ENCODE measurements around the gene HOXA7. TPM values are rescaled to one million over a fixed set of nuclear protein-coding genes. Genes with fewer than 3 reads are reported as not detected.

Gene HOXA7
- total RNA-seq, 1 donor, result 0.10 TPM

GRCh38 chr7:27154369-27154768 lies 2.1 kb downstream of the HOXA7 start:
- no peak overlapping the region for H3K4me3 ChIP-seq (ENCODE audit: low read length)
- no peaks in the 10 kb centered on the region for H3K9me3 ChIP-seq (ENCODE audit: low read depth, low read length)
- H3K27me3 ChIP-seq (ENCODE audit: insufficient read depth, low read length), result peaks cover 98% of the 10 kb centered on the region
- peaks cover 56% of the 10 kb centered on the region for H3K4me1 ChIP-seq (ENCODE audit: insufficient read depth, low read length)

GRCh38 chr7:27153526-27153925 lies 2.9 kb downstream of the HOXA7 start:
- peaks cover 54% of the 10 kb centered on the region for H3K4me1 ChIP-seq (ENCODE audit: insufficient read depth, low read length)
- H3K9me3 ChIP-seq (ENCODE audit: low read depth, low read length), result no peaks in the 10 kb centered on the region
- H3K4me3 ChIP-seq (ENCODE audit: low read length), result no peak overlapping the region
- H3K27me3 ChIP-seq (ENCODE audit: insufficient read depth, low read length), result peaks cover 98% of the 10 kb centered on the region

- H3K9me3 ChIP-seq (ENCODE audit: low read depth, low read length), result no peaks in the 10 kb centered on the region
These were observed 3.5 kb downstream of the HOXA7 start for GRCh38 chr7:27152816-27153442.

GRCh38 chr7:27151931-27152815 lies 4.3 kb downstream of the HOXA7 start, which contains the start of gene HOXA3:
Gene HOXA3 (minus strand): TSS chr7:27152583. CDS start chr7:27110640, 41,943 bp downstream.
- no peaks in the 10 kb centered on the region for H3K9me3 ChIP-seq (ENCODE audit: low read depth, low read length)
- no peak within 1 kb of the TSS for H3K4me3 ChIP-seq (ENCODE audit: low read length)
- H3K27me3 ChIP-seq (ENCODE audit: insufficient read depth, low read length), result peaks cover 97% of the 10 kb centered on the region
- peaks cover 65% of the 10 kb centered on the region for H3K4me1 ChIP-seq (ENCODE audit: insufficient read depth, low read length)

More at GRCh38 chr7:27152816-27153442, 3.5 kb downstream of the HOXA7 start:
- Histone ChIP-seq H3K27me3 (ENCODE audit: insufficient read depth, low read length) (peaks cover 98% of the 10 kb centered on the region), H3K4me1 (ENCODE audit: insufficient read depth, low read length) (peaks cover 58% of the 10 kb centered on the region), H3K4me3 (ENCODE audit: low read length) (no peak overlapping the region)

- Histone ChIP-seq H3K27me3 (ENCODE audit: insufficient read depth, low read length) (peaks cover 99% of the 10 kb centered on the region), H3K4me3 (ENCODE audit: low read length) (peak overlapping the region; percentile 5), H3K4me1 (ENCODE audit: insufficient read depth, low read length) (peaks cover 63% of the 10 kb centered on the region), H3K9me3 (ENCODE audit: low read depth, low read length) (no peaks in the 10 kb centered on the region)
These were observed 5.0 kb downstream of the HOXA7 start for GRCh38 chr7:27151341-27151930.

- Histone ChIP-seq H3K27me3 (ENCODE audit: insufficient read depth, low read length) (peaks cover 99% of the 10 kb centered on the region), H3K4me1 (ENCODE audit: insufficient read depth, low read length) (peaks cover 56% of the 10 kb centered on the region), H3K9me3 (ENCODE audit: low read depth, low read length) (no peaks in the 10 kb centered on the region), H3K4me3 (ENCODE audit: low read length) (peak overlapping the region; percentile 5)
These were observed 5.7 kb downstream of the HOXA7 start for GRCh38 chr7:27150568-27151340.

GRCh38 chr7:27149842-27150567 lies 6.5 kb downstream of the HOXA7 start:
- H3K9me3 ChIP-seq (ENCODE audit: low read depth, low read length), result no peaks in the 10 kb centered on the region

GRCh38 chr7:27148756-27149641 lies 7.5 kb downstream of the HOXA7 start:
- Histone ChIP-seq H3K4me3 (ENCODE audit: low read length) (no peak overlapping the region), H3K4me1 (ENCODE audit: insufficient read depth, low read length) (peaks cover 43% of the 10 kb centered on the region), H3K9me3 (ENCODE audit: low read depth, low read length) (no peaks in the 10 kb centered on the region)

More at GRCh38 chr7:27149842-27150567, 6.5 kb downstream of the HOXA7 start:
- H3K27me3 ChIP-seq (ENCODE audit: insufficient read depth, low read length), result peaks cover 97% of the 10 kb centered on the region
- H3K4me1 ChIP-seq (ENCODE audit: insufficient read depth, low read length), result peaks cover 49% of the 10 kb centered on the region
- H3K4me3 ChIP-seq (ENCODE audit: low read length), result no peak overlapping the region

GRCh38 chr7:27148031-27148755 lies 8.3 kb downstream of the HOXA7 start:
- H3K4me3 ChIP-seq (ENCODE audit: low read length), result no peak overlapping the region
- peaks cover 85% of the 10 kb centered on the region for H3K27me3 ChIP-seq (ENCODE audit: insufficient read depth, low read length)

More at GRCh38 chr7:27148756-27149641, 7.5 kb downstream of the HOXA7 start:
- peaks cover 91% of the 10 kb centered on the region for H3K27me3 ChIP-seq (ENCODE audit: insufficient read depth, low read length)

GRCh38 chr7:27147199-27148030 lies 9.1 kb downstream of the HOXA7 start, which contains the start of gene HOXA6:
Gene HOXA6 (minus strand): TSS chr7:27147774. CDS start chr7:27147749, 25 bp downstream.
- H3K4me1 ChIP-seq (ENCODE audit: insufficient read depth, low read length), result peaks cover 38% of the 10 kb centered on the region
- peaks cover 77% of the 10 kb centered on the region for H3K27me3 ChIP-seq (ENCODE audit: insufficient read depth, low read length)
- H3K4me3 ChIP-seq (ENCODE audit: low read length), result no peak within 1 kb of the TSS
- H3K9me3 ChIP-seq (ENCODE audit: low read depth, low read length), result no peaks in the 10 kb centered on the region

More at GRCh38 chr7:27148031-27148755, 8.3 kb downstream of the HOXA7 start:
- Histone ChIP-seq H3K9me3 (ENCODE audit: low read depth, low read length) (no peaks in the 10 kb centered on the region), H3K4me1 (ENCODE audit: insufficient read depth, low read length) (peaks cover 43% of the 10 kb centered on the region)

- peaks cover 30% of the 10 kb centered on the region for H3K4me1 ChIP-seq (ENCODE audit: insufficient read depth, low read length)
- H3K27me3 ChIP-seq (ENCODE audit: insufficient read depth, low read length), result peaks cover 72% of the 10 kb centered on the region
- H3K4me3 ChIP-seq (ENCODE audit: low read length), result no peak overlapping the region
- no peaks in the 10 kb centered on the region for H3K9me3 ChIP-seq (ENCODE audit: low read depth, low read length)
These were observed 9.8 kb downstream of the HOXA7 start for GRCh38 chr7:27146491-27147198.
